KOPT-K1 (cell line): ENCODE data around the gene ZNF804A.

Source experiments
- H3K27ac ChIP-seq: fragments of 200-600 bp; sonication (generic); 2 replicates; pipeline ENCODE4 v1.5.1; 2016; ENCODE audit warnings: antibody characterized with exemption, mild to moderate bottlenecking, low read depth, low read length; ENCODE audit not compliant: poor library complexity, severe bottlenecking
- H3K36me3 ChIP-seq: fragments of 200-600 bp; sonication (generic); 2 replicates; pipeline ENCODE4 v1.5.1; 2017; ENCODE audit warnings: antibody characterized with exemption, mild to moderate bottlenecking, low read length, moderate library complexity; ENCODE audit not compliant: insufficient read depth
- H3K9me3 ChIP-seq: fragments of 200-600 bp; sonication (generic); 2 replicates; pipeline ENCODE4 v1.5.1; 2017; ENCODE audit warnings: antibody characterized with exemption, low read length, mild to moderate bottlenecking; ENCODE audit not compliant: insufficient read depth, poor library complexity, severe bottlenecking

ZNF804A gene

DNA sequence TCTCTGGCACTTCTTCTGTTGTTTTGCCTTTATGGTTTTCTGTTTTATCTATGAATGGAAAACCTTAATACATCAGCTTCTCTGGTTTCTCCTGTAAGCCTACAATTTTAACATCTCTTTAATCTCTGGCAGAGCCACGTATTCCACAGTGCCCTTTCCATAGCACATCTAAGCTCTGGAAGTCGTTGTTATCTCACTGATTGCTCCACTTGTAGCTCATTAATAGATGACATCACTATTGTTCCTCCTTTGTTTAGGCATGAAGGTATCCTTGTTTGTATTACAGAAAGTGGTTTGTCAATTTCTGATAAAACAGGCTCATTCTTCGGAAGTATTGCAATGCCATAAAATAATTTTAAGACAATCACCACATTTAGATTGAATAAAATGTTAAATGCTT is 185.2 kb downstream of the ZNF804A start:
- H3K36me3 ChIP-seq: no peaks in the 10 kb centered on the region
- H3K27ac ChIP-seq: no peak overlapping the region
- H3K9me3 ChIP-seq: no peaks in the 10 kb centered on the region

DNA sequence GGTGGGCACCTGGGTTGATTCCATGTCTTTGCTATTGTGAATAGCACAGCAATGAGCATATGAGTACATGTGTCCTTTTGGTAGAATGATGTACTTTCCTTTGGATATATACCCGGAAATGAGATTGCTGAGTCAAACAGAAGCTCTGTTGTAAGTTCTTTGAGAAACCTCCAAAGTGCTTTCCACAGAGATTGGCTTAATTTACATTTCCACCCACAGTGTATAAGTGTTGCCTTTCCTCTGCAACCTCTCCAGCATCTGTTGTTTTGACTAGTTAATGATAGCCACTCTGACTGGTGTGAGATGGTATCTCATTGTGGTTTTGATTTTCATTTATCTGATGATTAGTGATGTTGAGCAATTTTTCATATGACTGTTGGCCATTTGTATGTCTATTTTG is 194.8 kb downstream of the ZNF804A start:
- H3K36me3 ChIP-seq: no peaks in the 10 kb centered on the region
- no peak overlapping the region for H3K27ac ChIP-seq
- no peaks in the 10 kb centered on the region for H3K9me3 ChIP-seq

DNA sequence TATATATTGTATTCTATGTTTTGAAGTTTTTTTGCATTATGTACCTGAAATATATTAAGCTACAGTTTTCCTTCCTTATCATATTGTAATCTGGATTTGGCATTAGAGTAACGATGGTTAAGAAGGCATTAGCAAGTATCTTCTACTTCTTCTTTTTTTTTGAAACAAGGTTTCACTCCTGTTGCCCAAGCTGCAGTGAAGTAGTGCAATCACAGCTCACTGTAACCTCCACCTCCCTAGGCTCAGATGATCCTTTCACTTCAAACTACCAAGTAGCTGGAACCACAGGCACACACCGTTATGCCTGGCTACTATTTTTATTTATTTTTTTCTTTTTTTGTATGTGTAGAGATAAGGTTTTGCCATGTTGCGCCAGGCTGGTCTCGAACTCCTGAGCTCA is 201.1 kb downstream of the ZNF804A start:
- Histone ChIP-seq H3K27ac (no peak overlapping the region), H3K36me3 (no peaks in the 10 kb centered on the region), H3K9me3 (no peaks in the 10 kb centered on the region)

DNA sequence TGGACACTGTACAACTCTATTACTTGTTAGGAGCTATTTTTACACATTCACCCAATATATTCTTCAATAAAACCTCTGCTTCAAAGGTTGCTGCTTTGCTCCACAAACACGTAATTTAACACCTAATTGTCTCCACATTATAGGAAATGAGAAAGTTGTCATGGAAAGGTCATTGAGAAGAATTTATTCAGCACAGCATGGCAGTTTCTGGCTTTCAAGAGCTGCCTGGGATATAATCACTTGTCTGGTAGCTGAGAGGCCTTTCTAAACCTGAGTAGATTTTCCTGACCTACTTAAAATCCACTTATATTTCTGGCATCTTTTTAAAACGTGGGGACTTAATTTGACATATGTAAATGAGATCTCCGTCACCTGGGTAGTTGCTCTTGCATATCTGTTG is 216.1 kb downstream of the ZNF804A start:
- H3K27ac ChIP-seq: no peak overlapping the region
- no peaks in the 10 kb centered on the region for H3K36me3 ChIP-seq
- no peaks in the 10 kb centered on the region for H3K9me3 ChIP-seq

DNA sequence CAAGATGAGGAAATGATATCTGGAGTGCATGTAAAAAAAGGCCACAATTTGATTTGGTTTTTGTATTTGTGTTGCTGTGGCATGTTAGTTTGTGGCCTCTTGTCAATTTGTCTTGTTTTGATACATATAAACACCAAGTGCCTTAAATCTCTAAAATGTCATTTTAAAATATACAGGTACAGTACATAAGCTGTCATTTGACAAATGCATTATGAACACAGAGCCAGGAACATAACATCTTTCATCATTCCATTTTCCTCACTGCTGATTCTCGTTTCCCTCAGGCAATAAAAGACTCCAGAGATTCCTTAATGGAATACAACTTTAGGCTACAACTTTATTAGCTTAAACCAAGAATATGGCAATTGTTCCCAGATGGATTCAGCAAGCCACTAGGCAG is 217.5 kb downstream of the ZNF804A start:
- Histone ChIP-seq H3K9me3 (no peaks in the 10 kb centered on the region), H3K36me3 (no peaks in the 10 kb centered on the region), H3K27ac (no peak overlapping the region)

DNA sequence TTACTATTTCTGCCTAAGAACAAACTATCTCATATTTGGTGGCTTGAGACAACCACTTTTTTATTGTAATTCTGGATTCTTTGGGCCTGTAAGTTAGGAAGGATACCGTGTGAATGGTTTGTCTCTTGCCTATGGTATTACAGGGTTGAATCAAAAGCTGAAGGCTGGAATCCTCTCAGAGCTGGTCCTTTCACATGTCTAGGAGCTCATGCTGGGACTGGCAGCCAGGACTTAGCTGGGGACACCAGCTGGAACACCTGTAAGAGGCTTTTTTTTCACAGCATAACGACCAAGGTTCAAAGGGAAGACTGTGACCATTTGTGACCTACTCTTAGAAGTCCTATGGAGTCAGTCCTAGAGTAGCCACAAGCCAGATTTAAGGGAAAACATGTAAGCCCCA is 226.3 kb downstream of the ZNF804A start:
- Histone ChIP-seq H3K36me3 (no peaks in the 10 kb centered on the region), H3K27ac (no peak overlapping the region), H3K9me3 (no peaks in the 10 kb centered on the region)

DNA sequence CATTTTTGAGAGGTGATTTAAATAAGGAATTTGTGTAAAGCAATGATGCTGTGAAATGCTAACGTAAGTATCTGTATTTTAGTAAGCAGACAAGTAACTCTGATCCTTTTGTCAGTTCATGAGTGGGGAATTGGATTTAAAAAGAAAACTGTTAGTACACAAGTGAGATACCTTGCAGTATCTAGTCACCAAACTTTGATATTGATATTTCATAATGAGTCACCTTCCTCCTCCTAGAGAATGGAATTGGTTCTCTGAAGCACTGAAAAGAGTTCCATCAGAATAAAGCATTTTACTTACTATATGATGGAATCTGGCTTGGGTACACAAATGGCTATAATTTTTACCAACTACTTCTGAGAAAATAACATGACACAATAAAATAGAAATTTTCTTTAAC is 232.2 kb downstream of the ZNF804A start:
- Histone ChIP-seq H3K36me3 (no peaks in the 10 kb centered on the region), H3K27ac (no peak overlapping the region), H3K9me3 (no peaks in the 10 kb centered on the region)

DNA sequence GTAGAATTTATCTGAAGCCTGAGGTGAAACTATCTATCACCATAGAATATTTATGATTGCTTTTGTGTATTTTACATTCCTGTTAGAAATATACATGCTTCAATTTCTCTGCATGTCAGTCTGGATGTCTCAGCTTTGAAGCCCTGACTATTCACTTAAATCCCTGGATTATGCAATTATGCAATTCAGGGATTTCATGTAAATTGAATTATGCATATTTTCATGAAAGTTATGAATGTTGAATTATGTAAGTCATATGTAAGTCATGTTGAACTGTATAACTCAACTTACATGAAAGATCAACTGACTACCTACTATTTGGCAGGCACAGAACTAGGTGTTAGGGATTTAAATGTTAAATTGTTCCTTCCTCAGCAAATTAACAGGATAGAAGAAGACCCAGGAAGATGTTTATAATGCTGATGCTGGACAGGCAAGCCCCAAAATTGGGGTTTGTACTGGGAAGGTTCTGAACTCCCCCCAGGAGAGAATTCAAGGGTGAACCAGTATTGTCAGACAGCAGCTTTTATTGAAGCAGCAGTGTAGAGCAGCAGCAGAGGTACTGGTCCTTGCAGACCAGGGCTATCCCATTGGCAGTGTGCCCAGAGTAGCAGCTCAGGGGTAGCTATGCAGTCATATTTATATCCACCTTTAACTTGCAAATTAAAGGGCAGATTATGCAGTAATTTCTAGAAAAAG is 236.5 kb downstream of the ZNF804A start:
- no peaks in the 10 kb centered on the region for H3K9me3 ChIP-seq
- no peak overlapping the region for H3K27ac ChIP-seq
- H3K36me3 ChIP-seq: no peaks in the 10 kb centered on the region

DNA sequence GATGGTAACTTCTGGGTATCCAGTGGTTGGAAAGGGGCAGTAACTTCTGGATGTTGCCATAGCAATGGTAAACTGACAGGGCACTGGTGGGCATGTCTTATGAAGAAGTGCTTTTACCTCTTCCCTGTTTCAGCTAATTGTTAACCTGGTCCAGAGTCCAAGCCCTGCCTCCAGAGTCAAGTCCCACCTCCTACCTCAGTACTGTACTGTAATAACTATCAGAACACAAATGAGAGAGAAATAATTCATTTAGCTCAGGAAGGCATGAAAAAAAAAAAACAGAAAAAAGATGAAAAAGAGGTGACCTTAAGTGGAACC is 237.0 kb downstream of the ZNF804A start:
- no peaks in the 10 kb centered on the region for H3K36me3 ChIP-seq
- no peaks in the 10 kb centered on the region for H3K9me3 ChIP-seq
- H3K27ac ChIP-seq: no peak overlapping the region

DNA sequence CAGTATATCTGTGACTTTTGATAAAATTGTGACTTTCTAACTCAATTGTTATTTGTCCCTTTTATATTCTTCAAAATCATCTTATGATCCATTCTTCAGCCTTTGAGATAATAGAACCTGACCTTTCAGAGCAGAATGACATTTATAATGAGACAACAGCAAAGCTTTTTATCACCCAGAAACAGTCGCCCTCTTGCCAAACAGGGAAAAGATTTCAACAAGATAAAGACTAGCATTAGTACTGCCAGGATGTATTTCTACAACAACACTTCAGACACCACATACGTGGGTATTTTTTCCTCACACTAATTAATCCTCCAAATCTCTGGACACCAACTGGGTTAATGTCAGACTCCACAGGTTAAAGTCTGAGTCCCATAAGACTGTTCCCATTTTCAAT is 249.0 kb downstream of the ZNF804A start:
- no peak overlapping the region for H3K27ac ChIP-seq
- H3K36me3 ChIP-seq: no peaks in the 10 kb centered on the region
- no peaks in the 10 kb centered on the region for H3K9me3 ChIP-seq

DNA sequence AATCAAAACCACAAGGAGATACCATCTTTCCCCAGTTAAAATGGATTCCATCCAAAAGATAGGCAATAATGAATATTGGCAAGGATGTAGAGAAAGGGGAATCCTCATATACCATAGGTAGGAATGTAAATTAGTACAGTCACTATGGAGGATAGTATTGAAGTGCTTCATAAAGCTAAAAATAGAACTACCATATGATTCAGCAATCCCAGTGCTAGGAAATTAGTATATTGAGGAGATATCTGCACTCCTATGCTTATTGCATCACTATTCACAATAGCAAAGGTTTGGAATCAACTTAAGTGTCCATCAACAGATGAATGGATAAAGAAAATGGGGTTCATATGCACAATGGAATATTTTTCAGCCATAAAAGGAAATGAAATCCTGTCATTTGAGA is 251.2 kb downstream of the ZNF804A start:
- Histone ChIP-seq H3K27ac (no peak overlapping the region), H3K36me3 (no peaks in the 10 kb centered on the region), H3K9me3 (no peaks in the 10 kb centered on the region)

DNA sequence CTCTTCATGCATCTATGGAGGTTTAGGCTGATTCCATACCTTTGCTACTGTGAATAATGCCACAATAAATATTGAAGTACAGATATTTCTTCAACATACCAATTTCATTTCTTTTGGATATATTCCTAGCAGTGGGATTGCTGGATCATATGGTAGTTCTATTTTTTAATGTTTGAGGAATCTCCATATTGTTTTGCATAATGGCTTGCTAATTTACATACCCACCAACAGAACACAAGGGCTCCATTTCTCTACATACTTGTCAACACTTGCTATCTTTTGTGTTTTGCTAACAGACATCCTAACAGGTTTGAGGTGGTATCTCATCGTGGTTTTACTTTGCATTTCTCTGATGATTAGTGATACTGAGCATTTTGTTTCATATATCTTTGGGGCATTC is 253.2 kb downstream of the ZNF804A start:
- Histone ChIP-seq H3K27ac (no peak overlapping the region), H3K9me3 (no peaks in the 10 kb centered on the region), H3K36me3 (no peaks in the 10 kb centered on the region)

DNA sequence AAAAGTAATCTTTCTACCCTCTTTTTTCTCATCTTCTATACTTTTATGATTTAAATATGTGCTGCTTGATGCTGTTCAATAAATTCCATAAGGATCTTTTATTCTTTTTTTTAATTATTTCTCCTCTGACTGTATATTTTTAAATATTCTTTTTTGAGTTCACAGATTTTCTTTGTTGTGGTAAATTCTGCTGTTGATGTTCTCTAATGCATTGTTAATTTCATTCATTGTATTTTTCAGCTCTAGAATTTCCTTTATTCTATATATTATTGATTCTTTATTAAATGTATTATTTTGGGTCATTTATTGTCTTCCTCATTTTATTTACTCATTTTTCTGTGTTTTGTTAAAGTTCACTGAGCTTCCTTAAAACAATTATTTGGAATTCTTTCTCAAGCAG is 260.9 kb downstream of the ZNF804A start:
- no peaks in the 10 kb centered on the region for H3K36me3 ChIP-seq
- no peak overlapping the region for H3K27ac ChIP-seq
- peaks cover 18% of the 10 kb centered on the region for H3K9me3 ChIP-seq

DNA sequence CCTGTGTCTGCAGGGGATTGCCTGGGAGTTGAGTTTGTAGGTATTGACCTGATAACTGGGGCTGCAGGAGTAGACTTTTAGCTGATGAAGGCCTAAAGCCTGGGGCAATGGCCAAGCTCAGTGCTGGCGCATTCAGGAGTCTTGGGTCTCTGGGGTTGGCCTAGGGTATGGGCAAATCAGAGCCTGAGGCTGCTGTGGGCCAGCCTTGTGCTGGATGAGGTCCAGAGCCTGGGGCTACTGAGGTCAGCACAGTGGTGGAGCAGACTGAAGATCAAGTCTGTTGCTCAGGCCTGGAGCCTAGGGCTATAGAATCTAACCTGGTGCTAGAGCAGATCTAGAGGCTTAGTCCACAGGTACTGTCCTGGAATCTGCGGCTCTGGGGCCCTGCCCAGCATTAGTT is 262.4 kb downstream of the ZNF804A start:
- Histone ChIP-seq H3K27ac (no peak overlapping the region), H3K36me3 (no peaks in the 10 kb centered on the region), H3K9me3 (peaks cover 18% of the 10 kb centered on the region)

DNA sequence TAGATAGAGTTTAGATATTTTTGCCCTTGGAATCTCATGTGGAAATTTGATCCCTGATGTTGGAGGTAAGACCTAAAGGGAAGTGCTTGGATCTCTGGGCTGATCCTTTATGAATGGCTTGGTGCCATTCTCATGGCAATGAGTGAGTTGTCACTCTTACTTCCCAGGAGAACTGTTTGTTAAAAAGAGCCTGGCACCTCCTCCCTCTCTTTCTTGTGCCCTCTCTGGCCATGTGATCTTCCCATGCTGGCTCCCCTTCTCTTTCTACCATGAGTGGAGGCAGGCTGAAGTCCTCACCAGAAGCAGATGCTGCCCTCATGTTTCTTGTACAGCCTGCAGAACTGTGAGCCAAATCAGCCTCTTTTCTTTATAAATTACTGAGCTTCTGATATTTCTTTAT is 276.9 kb downstream of the ZNF804A start:
- Histone ChIP-seq H3K36me3 (no peaks in the 10 kb centered on the region), H3K9me3 (no peaks in the 10 kb centered on the region), H3K27ac (no peak overlapping the region)

DNA sequence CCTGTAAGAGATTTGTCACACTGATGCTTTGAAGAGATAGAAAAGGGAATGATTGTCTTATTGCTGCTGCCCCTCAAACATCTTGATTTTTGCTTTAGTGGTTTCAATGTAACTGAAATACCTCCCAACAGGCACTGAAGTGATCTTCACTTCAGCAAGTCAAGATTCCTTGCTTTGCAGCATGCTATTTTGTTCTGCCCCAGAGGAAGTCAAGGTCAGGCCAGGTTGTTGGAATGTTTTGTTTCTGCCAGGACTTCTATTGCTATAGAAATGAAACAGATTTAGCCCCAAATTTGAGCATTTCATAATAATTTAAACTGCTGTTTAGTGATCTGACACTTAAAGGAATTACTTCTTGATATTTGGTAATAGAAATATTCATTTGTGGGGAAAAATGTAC is 277.6 kb downstream of the ZNF804A start:
- Histone ChIP-seq H3K9me3 (no peaks in the 10 kb centered on the region), H3K27ac (no peak overlapping the region), H3K36me3 (no peaks in the 10 kb centered on the region)

DNA sequence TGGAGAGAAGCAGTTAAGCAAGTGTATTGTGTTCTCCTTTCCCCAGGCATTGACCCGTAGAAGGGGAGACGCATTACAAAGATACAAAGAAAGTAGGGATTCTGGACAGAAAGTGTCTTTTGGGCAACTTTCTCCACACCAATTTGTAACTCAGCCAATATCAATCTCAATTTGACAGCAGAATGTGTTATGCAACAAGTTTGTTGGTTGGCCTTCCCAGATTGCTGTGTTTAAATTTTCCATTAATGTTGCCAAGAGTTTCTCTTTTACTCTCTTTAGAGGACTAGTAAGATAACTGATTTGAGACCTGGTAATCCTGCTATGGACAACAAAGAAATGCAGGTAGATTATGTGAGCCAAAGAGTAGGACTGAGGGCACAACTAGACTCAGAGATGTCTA is 279.6 kb downstream of the ZNF804A start:
- no peak overlapping the region for H3K27ac ChIP-seq
- no peaks in the 10 kb centered on the region for H3K9me3 ChIP-seq
- no peaks in the 10 kb centered on the region for H3K36me3 ChIP-seq
